ENCODE data around the gene HOTAIR.

- TF ChIP-seq, protein P1, sequence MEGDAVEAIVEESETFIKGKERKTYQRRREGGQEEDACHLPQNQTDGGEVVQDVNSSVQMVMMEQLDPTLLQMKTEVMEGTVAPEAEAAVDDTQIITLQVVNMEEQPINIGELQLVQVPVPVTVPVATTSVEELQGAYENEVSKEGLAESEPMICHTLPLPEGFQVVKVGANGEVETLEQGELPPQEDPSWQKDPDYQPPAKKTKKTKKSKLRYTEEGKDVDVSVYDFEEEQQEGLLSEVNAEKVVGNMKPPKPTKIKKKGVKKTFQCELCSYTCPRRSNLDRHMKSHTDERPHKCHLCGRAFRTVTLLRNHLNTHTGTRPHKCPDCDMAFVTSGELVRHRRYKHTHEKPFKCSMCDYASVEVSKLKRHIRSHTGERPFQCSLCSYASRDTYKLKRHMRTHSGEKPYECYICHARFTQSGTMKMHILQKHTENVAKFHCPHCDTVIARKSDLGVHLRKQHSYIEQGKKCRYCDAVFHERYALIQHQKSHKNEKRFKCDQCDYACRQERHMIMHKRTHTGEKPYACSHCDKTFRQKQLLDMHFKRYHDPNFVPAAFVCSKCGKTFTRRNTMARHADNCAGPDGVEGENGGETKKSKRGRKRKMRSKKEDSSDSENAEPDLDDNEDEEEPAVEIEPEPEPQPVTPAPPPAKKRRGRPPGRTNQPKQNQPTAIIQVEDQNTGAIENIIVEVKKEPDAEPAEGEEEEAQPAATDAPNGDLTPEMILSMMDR (IDR thresholded peaks at IDR 0.05): no peak
- TF ChIP-seq POLR2A (IDR thresholded peaks at IDR 0.05): no peak
- no peak for TF ChIP-seq POLR2AphosphoS5 (IDR thresholded peaks at IDR 0.05)
Observed at GRCh38 chr12:54015018-54015931, 40.5 kb upstream of the HOTAIR start.
